Choroid plexus epithelial cell (primary cell): ENCODE data around the gene RNF144A.

Source experiments
- DNase-seq: peaks from one replicate; pipeline ENCODE4 v3.0.0-alpha.2; 2010; ENCODE audit warnings: low read depth
- H3K4me3 ChIP-seq: 2 replicates; pipeline ENCODE4 v1.5.1; 2011; ENCODE audit warnings: low read depth, mild to moderate bottlenecking, control low read depth, low read length, moderate library complexity
- CTCF ChIP-seq: conservative IDR thresholded peaks from 2 replicates; pipeline ENCODE4 v1.5.1; 2011; ENCODE audit warnings: low read depth, mild to moderate bottlenecking, control low read depth, inconsistent platforms, low read length, moderate library complexity

RNF144A gene

GRCh38 chr2:7015007-7015950 lies 98.1 kb downstream of the RNF144A start:
- no peak overlapping the region for H3K4me3 ChIP-seq
- DNase-seq = no peak
- TF ChIP-seq CTCF = no peak

- no peak overlapping the region for H3K4me3 ChIP-seq
- DNase-seq = no peak
Measured at GRCh38 chr2:7016148-7016547, 98.9 kb downstream of the RNF144A start.

GRCh38 chr2:7016601-7017211 lies 99.5 kb downstream of the RNF144A start:
- no peak overlapping the region for H3K4me3 ChIP-seq
- DNase-seq = no peak
- no peak for TF ChIP-seq CTCF

More at GRCh38 chr2:7016148-7016547, 98.9 kb downstream of the RNF144A start:
- no peak for TF ChIP-seq CTCF

GRCh38 chr2:7017671-7018281 lies 100.6 kb downstream of the RNF144A start:
- no peak for DNase-seq
- H3K4me3 ChIP-seq = no peak overlapping the region
- no peak for TF ChIP-seq CTCF

GRCh38 chr2:7018282-7018701 lies 101.1 kb downstream of the RNF144A start:
- no peak for DNase-seq
- H3K4me3 ChIP-seq = no peak overlapping the region
- TF ChIP-seq CTCF = no peak

- DNase-seq = no peak
- no peak overlapping the region for H3K4me3 ChIP-seq
- TF ChIP-seq CTCF = no peak
Measured at GRCh38 chr2:7018767-7019166, 101.6 kb downstream of the RNF144A start.
